Measurements from ENCODE around the gene PEPD. TPM values are rescaled to one million over a fixed set of nuclear protein-coding genes. Genes with fewer than 3 reads are reported as not detected.
"Not testable (repeated sequence)": the region's sequence is repeated elsewhere in the genome, so short reads cannot be mapped to it uniquely, and the experiment has no call there.

The PEPD gene
- total RNA-seq, 2 experiments from 2014 or later: 23.5 to 26.2 TPM

GRCh38 chr19:33493401-33494275 lies 28.0 kb downstream of the PEPD start:
- H3K9me3 Mint-ChIP-seq: no peaks in the 10 kb centered on the region
- POLR2A ChIA-PET: no interaction called here
- no peak for ATAC-seq (ENCODE audit: low read depth)
- H3K27ac Mint-ChIP-seq: no peak overlapping the region
- no peaks in the 10 kb centered on the region for H3K27me3 Mint-ChIP-seq
- H3K4me1 Mint-ChIP-seq: no peaks in the 10 kb centered on the region
- H3K36me3 Mint-ChIP-seq: no peaks in the 10 kb centered on the region
- no peak overlapping the region for H3K4me3 Mint-ChIP-seq
- DNase-seq: no peak

GRCh38 chr19:33492951-33493350 lies 28.6 kb downstream of the PEPD start:
- Mint-ChIP-seq H3K4me3 (no peak overlapping the region), H3K4me1 (no peaks in the 10 kb centered on the region), H3K9me3 (no peaks in the 10 kb centered on the region), H3K27ac (no peak overlapping the region), H3K36me3 (no peaks in the 10 kb centered on the region), H3K27me3 (no peaks in the 10 kb centered on the region)
- POLR2A ChIA-PET: no interaction called here
- DNase-seq (no peak), ATAC-seq (ENCODE audit: low read depth) (no peak)

- Mint-ChIP-seq H3K9me3 (no peaks in the 10 kb centered on the region), H3K27ac (no peak overlapping the region), H3K27me3 (no peaks in the 10 kb centered on the region), H3K4me3 (no peak overlapping the region), H3K36me3 (no peaks in the 10 kb centered on the region), H3K4me1 (no peaks in the 10 kb centered on the region)
- ATAC-seq (ENCODE audit: low read depth) (no peak), DNase-seq (no peak)
- POLR2A ChIA-PET: no interaction called here
Observed at GRCh38 chr19:33492090-33492489, 29.5 kb downstream of the PEPD start.

- POLR2A ChIA-PET; ATAC-seq (ENCODE audit: low read depth); H3K36me3 Mint-ChIP-seq; H3K4me1 Mint-ChIP-seq; H3K27ac Mint-ChIP-seq; H3K27me3 Mint-ChIP-seq; DNase-seq; H3K9me3 Mint-ChIP-seq; H3K4me3 Mint-ChIP-seq: not testable (repeated sequence)
Observed at GRCh38 chr19:33490596-33490995, 31.0 kb downstream of the PEPD start.

GRCh38 chr19:33490041-33490451 lies 31.5 kb downstream of the PEPD start:
- POLR2A ChIA-PET: no interaction called here
- Mint-ChIP-seq H3K9me3 (no peaks in the 10 kb centered on the region), H3K4me3 (no peak overlapping the region), H3K27me3 (no peaks in the 10 kb centered on the region), H3K4me1 (no peaks in the 10 kb centered on the region), H3K27ac (no peak overlapping the region), H3K36me3 (no peaks in the 10 kb centered on the region)
- no peak for DNase-seq
- no peak for ATAC-seq (ENCODE audit: low read depth)

GRCh38 chr19:33488826-33489225 lies 32.8 kb downstream of the PEPD start:
- Mint-ChIP-seq H3K27me3 (no peaks in the 10 kb centered on the region), H3K27ac (no peak overlapping the region), H3K9me3 (no peaks in the 10 kb centered on the region), H3K36me3 (peaks cover 2% of the 10 kb centered on the region), H3K4me3 (no peak overlapping the region), H3K4me1 (no peaks in the 10 kb centered on the region)
- DNase-seq (no peak), ATAC-seq (ENCODE audit: low read depth) (no peak)
- POLR2A ChIA-PET: no interaction called here

- Mint-ChIP-seq H3K4me3 (no peak overlapping the region), H3K9me3 (peaks cover under 1% of the 10 kb centered on the region), H3K27me3 (no peaks in the 10 kb centered on the region), H3K4me1 (no peaks in the 10 kb centered on the region), H3K36me3 (peaks cover 2% of the 10 kb centered on the region), H3K27ac (no peak overlapping the region)
- ATAC-seq (ENCODE audit: low read depth): no peak
- POLR2A ChIA-PET: no interaction called here
- no peak for DNase-seq
Observed at GRCh38 chr19:33487901-33488800, 33.4 kb downstream of the PEPD start.

GRCh38 chr19:33486936-33487811 lies 34.4 kb downstream of the PEPD start:
- Mint-ChIP-seq H3K27ac (peak overlapping the region; percentile 25), H3K27me3 (no peaks in the 10 kb centered on the region), H3K4me3 (no peak overlapping the region), H3K9me3 (peaks cover 7% of the 10 kb centered on the region), H3K36me3 (peaks cover 2% of the 10 kb centered on the region), H3K4me1 (no peaks in the 10 kb centered on the region)
- ATAC-seq (ENCODE audit: low read depth) (no peak), DNase-seq (no peak)
- POLR2A ChIA-PET: no interaction called here

- Mint-ChIP-seq H3K4me1 (no peaks in the 10 kb centered on the region), H3K9me3 (peaks cover 7% of the 10 kb centered on the region), H3K36me3 (peaks cover 6% of the 10 kb centered on the region), H3K27ac (no peak overlapping the region), H3K27me3 (no peaks in the 10 kb centered on the region), H3K4me3 (no peak overlapping the region)
- ATAC-seq (ENCODE audit: low read depth) (no peak), DNase-seq (no peak)
- POLR2A ChIA-PET: no interaction called here
Observed at GRCh38 chr19:33486407-33486806, 35.2 kb downstream of the PEPD start.

- Mint-ChIP-seq H3K9me3 (peaks cover 8% of the 10 kb centered on the region), H3K27me3 (no peaks in the 10 kb centered on the region)
- POLR2A ChIA-PET: no interaction called here
Observed at GRCh38 chr19:33484226-33484774, 37.3 kb downstream of the PEPD start.

GRCh38 chr19:33482476-33482875 lies 39.1 kb downstream of the PEPD start:
- Mint-ChIP-seq H3K27me3 (no peaks in the 10 kb centered on the region), H3K4me3 (no peak overlapping the region), H3K4me1 (no peaks in the 10 kb centered on the region), H3K27ac (no peak overlapping the region), H3K9me3 (peaks cover 8% of the 10 kb centered on the region), H3K36me3 (peaks cover 13% of the 10 kb centered on the region)
- POLR2A ChIA-PET: no interaction called here
- no peak for ATAC-seq (ENCODE audit: low read depth)
- no peak for DNase-seq

More at GRCh38 chr19:33484226-33484774, 37.3 kb downstream of the PEPD start:
- no peak overlapping the region for H3K4me3 Mint-ChIP-seq
- DNase-seq (no peak), ATAC-seq (ENCODE audit: low read depth) (no peak)
- H3K36me3 Mint-ChIP-seq: peaks cover 10% of the 10 kb centered on the region
- H3K27ac Mint-ChIP-seq: no peak overlapping the region
- no peaks in the 10 kb centered on the region for H3K4me1 Mint-ChIP-seq

- ATAC-seq (ENCODE audit: low read depth) (no peak), DNase-seq (no peak)
- POLR2A ChIA-PET: no interaction called here
- peaks cover 13% of the 10 kb centered on the region for H3K36me3 Mint-ChIP-seq
- no peak overlapping the region for H3K27ac Mint-ChIP-seq
- H3K27me3 Mint-ChIP-seq: no peaks in the 10 kb centered on the region
- peaks cover 8% of the 10 kb centered on the region for H3K9me3 Mint-ChIP-seq
- no peaks in the 10 kb centered on the region for H3K4me1 Mint-ChIP-seq
- H3K4me3 Mint-ChIP-seq: no peak overlapping the region
Observed at GRCh38 chr19:33481863-33482262, 39.7 kb downstream of the PEPD start.

- ATAC-seq (ENCODE audit: low read depth); H3K4me1 Mint-ChIP-seq; H3K9me3 Mint-ChIP-seq; H3K27me3 Mint-ChIP-seq; POLR2A ChIA-PET; DNase-seq; H3K4me3 Mint-ChIP-seq; H3K27ac Mint-ChIP-seq: not testable (repeated sequence)
- H3K36me3 Mint-ChIP-seq: peaks cover 12% of the 10 kb centered on the region
Observed at GRCh38 chr19:33479570-33479969, 42.0 kb downstream of the PEPD start.

Data from activated naive CD8-positive, alpha-beta T cell treated with anti-CD3 and anti-CD28 coated beads, Interleukin-2, amount 10 ng/mL, durations not matched to agents 7 days and 5 days (primary cell).